GM12892 (cell line): Measurements from ENCODE around the gene C3orf38.

Source experiments
- POLR2A ChIP-seq: IDR thresholded peaks from 2 replicates; pipeline ENCODE4 v1.6.1; 2011; ENCODE audit warnings: low read depth, low read length, control low read depth
- POLR2AphosphoS5 ChIP-seq: IDR thresholded peaks from 2 replicates; pipeline ENCODE4 v1.6.1; 2011; ENCODE audit warnings: low read depth, low read length, control low read depth
- TAF1 ChIP-seq: IDR thresholded peaks from 2 replicates; pipeline ENCODE4 v1.6.1; 2011; ENCODE audit warnings: low read depth, mild to moderate bottlenecking, control low read depth, low read length, borderline replicate concordance

- TF ChIP-seq TAF1 (no peak), POLR2A (no peak), POLR2AphosphoS5 (no peak)
Observed at GRCh38 chr3:88167704-88168103, 17.9 kb downstream of the C3orf38 start.
